T-helper 2 cell treated with Interferon-gamma antibody and Interleukin-4, amounts not matched to agents 5 μg/mL and 100 μg/mL, for 36 hours (primary cell): Measurements from ENCODE around the gene EPHA3.

ENCODE experiments used
- DNase-seq: peaks from one replicate; pipeline ENCODE4 v3.0.0; 2021; ENCODE audit warnings: low spot score
- H3K27ac Mint-ChIP-seq: one replicate; pipeline ENCODE4 v1.8.0; 2021; ENCODE audit warnings: mild to moderate bottlenecking, mixed read lengths
- H3K27me3 Mint-ChIP-seq: one replicate; pipeline ENCODE4 v1.8.0; 2021; ENCODE audit warnings: low read depth, mixed read lengths
- H3K36me3 Mint-ChIP-seq: one replicate; pipeline ENCODE4 v1.8.0; 2021; ENCODE audit warnings: low read depth, mixed read lengths
- H3K4me1 Mint-ChIP-seq: one replicate; pipeline ENCODE4 v1.8.0; 2021; ENCODE audit warnings: low read depth, mixed read lengths
- H3K4me3 Mint-ChIP-seq: one replicate; pipeline ENCODE4 v1.8.0; 2022; ENCODE audit warnings: mild to moderate bottlenecking, moderate library complexity, mixed read lengths
- H3K9me3 Mint-ChIP-seq: one replicate; pipeline ENCODE4 v1.8.0; 2021; ENCODE audit warnings: mixed read lengths

The EPHA3 gene

DNA sequence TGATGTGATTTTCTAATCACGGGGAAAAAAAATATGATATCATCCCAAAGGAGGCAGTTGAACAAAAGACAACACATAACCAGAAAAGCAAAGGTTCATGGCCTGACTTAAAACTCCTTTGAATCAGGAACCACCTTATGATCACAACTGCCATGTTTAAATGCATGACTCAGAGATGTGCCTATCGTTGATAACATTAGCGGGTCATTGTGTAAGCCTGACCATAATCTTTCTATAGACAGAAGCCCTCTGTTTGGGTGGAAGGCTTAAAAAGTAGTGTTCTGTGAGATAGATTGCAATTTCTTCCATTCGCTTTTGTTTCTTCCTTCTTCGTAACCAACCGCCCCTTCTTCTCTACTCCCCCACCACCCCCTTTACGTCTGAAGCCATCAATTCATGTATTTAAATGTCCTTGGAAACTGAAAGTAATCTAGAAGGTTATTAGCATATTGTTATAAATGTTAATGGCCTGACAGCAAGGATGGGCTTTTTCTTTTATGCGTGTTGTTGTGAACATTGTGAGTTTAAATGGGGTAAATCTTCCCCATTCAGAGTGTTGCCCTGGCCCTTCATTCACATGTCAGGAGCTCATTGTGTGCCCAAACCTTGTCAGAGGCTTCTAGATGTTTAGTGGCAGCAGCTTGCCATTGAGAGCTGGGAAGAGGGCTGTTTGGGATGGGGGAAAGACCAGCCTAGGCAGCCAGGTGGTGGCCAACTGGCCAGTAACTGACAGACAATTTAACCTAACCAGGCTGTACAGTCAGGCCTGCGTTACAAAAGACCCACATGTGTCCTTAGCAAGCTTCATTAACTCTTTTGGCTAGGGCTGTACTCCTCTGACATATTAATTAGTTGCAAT lies 64.5 kb downstream of the EPHA3 start:
- Mint-ChIP-seq H3K27ac (no peak overlapping the region), H3K27me3 (no peaks in the 10 kb centered on the region), H3K4me1 (no peaks in the 10 kb centered on the region), H3K4me3 (no peak overlapping the region), H3K36me3 (no peaks in the 10 kb centered on the region), H3K9me3 (no peaks in the 10 kb centered on the region)
- no peak for DNase-seq

DNA sequence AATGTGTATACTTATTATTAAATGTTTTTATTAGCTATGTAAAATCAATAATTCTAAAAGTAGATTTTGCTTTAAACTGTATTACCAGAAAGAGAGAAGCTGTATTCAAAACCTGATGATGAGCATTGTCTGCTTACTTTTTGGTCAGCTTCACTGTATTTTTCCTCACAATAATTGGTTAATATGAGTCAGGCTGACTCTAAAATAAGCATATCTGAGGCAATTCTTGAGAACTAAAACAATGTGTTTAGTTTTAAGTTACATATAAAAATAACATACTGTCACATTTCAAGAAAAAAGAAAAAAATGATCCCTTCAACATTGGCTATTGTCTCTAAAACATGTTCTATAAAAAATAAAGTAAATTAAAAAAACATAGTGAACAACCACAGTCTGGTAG lies 66.1 kb downstream of the EPHA3 start:
- Mint-ChIP-seq H3K4me1 (no peaks in the 10 kb centered on the region), H3K27me3 (no peaks in the 10 kb centered on the region), H3K4me3 (no peak overlapping the region), H3K9me3 (no peaks in the 10 kb centered on the region), H3K36me3 (no peaks in the 10 kb centered on the region), H3K27ac (no peak overlapping the region)
- no peak for DNase-seq

DNA sequence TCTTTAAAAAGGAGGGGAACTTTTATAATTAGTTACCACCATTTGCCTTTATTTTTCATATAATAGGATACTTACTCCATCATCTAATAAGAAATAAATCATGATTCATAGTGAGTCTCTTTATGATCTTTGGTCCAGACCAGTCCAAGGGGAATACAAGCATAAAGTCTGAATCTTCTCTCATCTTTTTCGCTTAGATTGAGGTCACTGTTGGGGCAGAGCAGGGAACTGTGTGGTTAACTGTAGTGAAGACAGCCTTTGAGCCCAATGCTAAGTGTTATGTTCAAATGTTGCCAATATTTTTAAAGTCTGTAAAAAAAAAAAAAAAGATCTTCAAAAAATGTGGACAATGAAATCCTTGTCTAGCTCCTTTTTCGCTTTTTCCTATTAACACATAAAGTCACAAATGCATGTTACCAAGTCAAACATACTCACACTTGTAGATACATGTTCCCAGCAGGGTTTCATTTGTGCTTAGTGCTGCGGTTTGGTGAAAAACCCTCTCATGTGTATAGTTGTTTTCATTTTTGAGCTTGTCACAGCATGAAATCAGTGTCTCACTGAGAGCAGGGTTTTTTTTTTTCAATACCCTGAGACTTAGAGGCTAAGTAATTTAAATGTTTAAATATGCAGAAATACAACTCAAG lies 72.1 kb downstream of the EPHA3 start:
- no peak for DNase-seq
- no peak overlapping the region for H3K4me3 Mint-ChIP-seq
- no peaks in the 10 kb centered on the region for H3K9me3 Mint-ChIP-seq
- no peak overlapping the region for H3K27ac Mint-ChIP-seq
- no peaks in the 10 kb centered on the region for H3K27me3 Mint-ChIP-seq
- H3K4me1 Mint-ChIP-seq: no peaks in the 10 kb centered on the region
- H3K36me3 Mint-ChIP-seq: no peaks in the 10 kb centered on the region

DNA sequence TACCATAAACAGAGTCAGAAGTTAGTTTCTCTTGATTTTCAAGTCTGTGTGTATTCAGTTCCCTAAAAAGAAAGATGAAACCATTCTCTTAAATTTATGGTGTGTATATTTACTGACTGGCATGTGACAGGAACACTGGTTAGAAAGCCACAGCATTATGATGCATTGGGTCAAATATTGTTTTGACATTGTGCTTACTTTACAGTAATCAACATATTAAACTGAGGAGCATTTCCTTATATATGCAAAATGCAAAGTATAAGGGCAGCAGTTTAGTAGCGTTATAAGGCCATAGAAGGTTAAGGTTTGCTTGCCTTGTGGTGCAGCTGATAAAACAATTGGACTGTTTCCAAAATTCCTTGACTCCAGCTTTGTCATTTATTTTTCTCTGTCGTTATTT lies 72.9 kb downstream of the EPHA3 start:
- no peak overlapping the region for H3K4me3 Mint-ChIP-seq
- H3K9me3 Mint-ChIP-seq: no peaks in the 10 kb centered on the region
- no peaks in the 10 kb centered on the region for H3K27me3 Mint-ChIP-seq
- no peaks in the 10 kb centered on the region for H3K4me1 Mint-ChIP-seq
- no peak for DNase-seq
- H3K36me3 Mint-ChIP-seq: no peaks in the 10 kb centered on the region
- H3K27ac Mint-ChIP-seq: no peak overlapping the region

DNA sequence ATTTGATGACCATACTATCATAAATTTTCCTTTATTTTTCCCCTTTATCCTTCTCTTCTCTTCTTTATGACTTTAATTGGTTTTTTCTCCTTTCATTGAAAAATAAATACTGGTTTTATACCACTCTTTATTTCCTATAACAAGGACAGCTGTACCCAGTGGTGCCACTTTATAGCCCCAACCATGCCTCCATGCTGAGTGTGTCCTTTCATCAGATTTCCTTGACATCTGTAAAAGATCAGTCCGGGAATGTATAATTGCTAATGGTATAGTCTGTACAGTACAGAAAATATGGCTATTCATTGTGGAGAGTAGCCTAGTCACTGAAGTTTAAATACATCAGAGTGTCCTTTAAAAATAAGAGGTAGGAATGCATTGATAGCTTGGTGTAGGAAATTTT lies 74.6 kb downstream of the EPHA3 start:
- Mint-ChIP-seq H3K4me1 (no peaks in the 10 kb centered on the region), H3K27me3 (no peaks in the 10 kb centered on the region), H3K4me3 (no peak overlapping the region), H3K27ac (no peak overlapping the region), H3K36me3 (no peaks in the 10 kb centered on the region), H3K9me3 (no peaks in the 10 kb centered on the region)
- no peak for DNase-seq

DNA sequence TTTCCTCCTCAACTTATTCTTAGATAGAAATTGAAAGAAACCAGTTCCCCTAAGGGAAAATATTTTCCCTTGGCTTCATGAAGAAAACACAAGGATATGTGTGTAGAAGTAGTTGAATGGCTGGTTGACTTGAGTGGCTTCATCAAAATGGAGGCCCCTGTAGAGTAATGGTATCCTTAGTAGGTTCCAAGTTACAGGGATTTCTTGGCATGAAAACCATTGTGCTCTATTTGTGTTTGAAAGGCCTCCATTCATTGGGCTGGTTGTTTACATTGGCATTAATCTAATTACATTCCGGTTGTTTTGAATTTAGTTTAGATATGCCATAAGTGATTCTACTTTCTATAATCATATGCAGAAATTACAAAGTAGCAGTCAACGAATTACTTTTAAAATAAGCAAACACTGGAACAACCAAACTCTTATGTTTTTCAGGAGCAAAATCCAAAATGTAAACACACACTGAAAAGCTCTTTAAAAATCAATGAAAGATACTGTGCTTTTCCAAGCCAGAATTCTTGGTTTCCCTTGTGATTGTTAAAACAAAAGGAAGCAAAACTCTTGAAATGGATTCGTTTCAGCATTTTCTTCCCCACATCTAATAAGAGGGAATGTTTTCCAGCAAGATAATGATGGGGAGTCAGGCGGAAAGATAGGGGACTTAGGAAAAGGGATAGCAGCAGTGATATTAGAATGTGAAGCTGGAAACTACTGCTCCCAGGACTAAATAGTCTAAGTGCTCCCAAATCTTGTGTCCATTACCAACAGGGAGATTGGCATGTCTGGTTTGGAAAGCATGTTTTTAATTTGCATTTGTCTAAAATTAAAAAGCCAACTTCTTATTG lies 77.0 kb downstream of the EPHA3 start:
- no peak for DNase-seq
- H3K27me3 Mint-ChIP-seq: no peaks in the 10 kb centered on the region
- no peaks in the 10 kb centered on the region for H3K4me1 Mint-ChIP-seq
- no peak overlapping the region for H3K4me3 Mint-ChIP-seq
- H3K9me3 Mint-ChIP-seq: peaks cover 9% of the 10 kb centered on the region
- H3K36me3 Mint-ChIP-seq: no peaks in the 10 kb centered on the region
- no peak overlapping the region for H3K27ac Mint-ChIP-seq

DNA sequence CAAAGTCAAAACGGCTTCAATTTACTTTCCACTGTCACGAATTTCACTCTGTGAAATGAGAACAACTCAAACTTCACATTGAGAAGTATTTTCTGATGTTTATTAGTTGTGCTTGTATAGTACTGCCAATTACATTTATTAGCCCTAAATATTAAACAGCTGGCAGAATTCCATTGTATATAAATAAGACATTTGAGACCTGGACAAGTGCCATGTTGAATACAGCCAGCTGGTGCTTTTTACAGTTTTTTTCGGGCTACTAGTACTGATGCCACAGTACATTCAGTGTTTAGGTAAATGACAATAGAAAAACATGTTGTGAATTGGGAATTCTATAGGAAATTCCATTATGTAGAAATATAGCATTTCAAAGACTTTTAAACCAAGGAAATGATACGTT lies 79.0 kb downstream of the EPHA3 start:
- no peak for DNase-seq
- no peak overlapping the region for H3K27ac Mint-ChIP-seq
- H3K27me3 Mint-ChIP-seq: no peaks in the 10 kb centered on the region
- H3K4me3 Mint-ChIP-seq: no peak overlapping the region
- no peaks in the 10 kb centered on the region for H3K4me1 Mint-ChIP-seq
- no peaks in the 10 kb centered on the region for H3K36me3 Mint-ChIP-seq
- H3K9me3 Mint-ChIP-seq: peaks cover 13% of the 10 kb centered on the region

DNA sequence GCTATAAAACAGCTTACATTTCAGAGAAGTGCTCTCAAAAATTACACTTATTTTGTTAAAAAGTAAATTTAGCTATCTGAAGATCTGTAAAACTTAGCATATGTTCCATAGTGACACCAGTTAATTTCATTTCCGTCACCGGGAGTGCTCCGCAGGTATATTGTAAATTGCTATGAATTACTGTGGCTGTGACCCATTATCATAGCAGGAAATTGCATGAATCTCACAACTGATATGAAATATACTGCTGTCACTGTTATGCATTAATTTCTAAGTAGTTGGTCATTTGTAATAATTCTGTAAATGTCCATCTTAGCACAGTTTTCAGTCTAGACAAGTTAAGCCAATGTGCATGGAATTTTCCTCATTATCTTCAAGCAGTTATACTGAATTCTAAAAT lies 91.2 kb downstream of the EPHA3 start:
- H3K9me3 Mint-ChIP-seq: peaks cover 12% of the 10 kb centered on the region
- H3K27me3 Mint-ChIP-seq: no peaks in the 10 kb centered on the region
- DNase-seq: no peak
- H3K27ac Mint-ChIP-seq: no peak overlapping the region
- H3K4me3 Mint-ChIP-seq: no peak overlapping the region
- no peaks in the 10 kb centered on the region for H3K4me1 Mint-ChIP-seq
- H3K36me3 Mint-ChIP-seq: no peaks in the 10 kb centered on the region

DNA sequence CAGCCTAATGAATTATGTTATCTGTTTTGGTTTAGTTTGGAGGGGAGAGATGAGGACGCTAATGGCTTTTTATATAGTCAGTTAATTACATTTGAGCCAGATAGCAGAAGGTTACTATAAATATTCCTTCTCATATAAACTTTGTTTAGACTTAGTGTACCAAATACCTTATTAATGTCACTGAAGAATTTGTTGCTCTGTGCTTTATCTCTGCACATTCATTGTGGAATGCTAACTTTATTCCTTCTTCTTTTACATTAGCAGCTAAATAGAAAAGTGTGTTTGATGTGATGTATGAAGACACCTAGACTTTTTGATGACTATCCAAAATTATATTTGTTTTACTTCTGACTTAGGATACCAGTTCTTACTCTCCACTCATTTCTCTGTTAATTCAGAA lies 105.2 kb downstream of the EPHA3 start:
- H3K4me3 Mint-ChIP-seq: no peak overlapping the region
- H3K27ac Mint-ChIP-seq: no peak overlapping the region
- no peak for DNase-seq
- H3K9me3 Mint-ChIP-seq: no peaks in the 10 kb centered on the region
- H3K27me3 Mint-ChIP-seq: no peaks in the 10 kb centered on the region
- no peaks in the 10 kb centered on the region for H3K36me3 Mint-ChIP-seq
- no peaks in the 10 kb centered on the region for H3K4me1 Mint-ChIP-seq

DNA sequence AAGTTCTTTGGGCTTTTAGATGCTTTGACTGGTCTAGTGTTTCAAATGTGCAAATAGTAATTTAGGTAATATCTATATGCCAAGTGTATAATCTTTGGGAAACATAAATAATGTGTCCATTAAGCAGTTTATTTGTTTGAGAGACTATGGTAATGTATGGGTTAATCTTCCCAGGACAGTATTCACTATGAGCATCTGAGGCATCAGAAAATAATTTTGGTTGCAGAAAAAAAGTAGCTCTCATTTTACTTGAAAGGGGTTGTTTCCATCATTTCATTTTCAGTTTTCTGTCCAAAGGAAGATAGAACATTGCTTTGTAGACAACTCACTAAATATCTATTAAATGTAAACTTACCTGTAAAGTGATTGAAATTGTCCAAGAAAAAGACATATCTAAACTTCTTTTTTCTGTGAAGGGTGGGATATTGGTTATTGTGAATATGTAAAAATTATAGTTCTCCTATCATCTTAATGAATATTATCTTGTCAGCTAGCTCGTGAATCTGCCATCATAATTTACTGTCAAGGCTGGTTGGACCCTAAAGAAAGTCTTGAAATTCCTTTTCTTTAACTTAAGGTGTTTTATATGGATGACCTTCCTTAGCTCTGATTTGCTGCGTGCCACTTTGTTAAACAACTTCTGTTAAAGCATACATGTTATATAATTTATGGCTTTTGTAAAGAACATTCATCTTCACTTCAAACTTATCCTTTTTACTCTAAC lies 108.8 kb downstream of the EPHA3 start:
- no peaks in the 10 kb centered on the region for H3K27me3 Mint-ChIP-seq
- no peak overlapping the region for H3K4me3 Mint-ChIP-seq
- no peaks in the 10 kb centered on the region for H3K4me1 Mint-ChIP-seq
- peaks cover 4% of the 10 kb centered on the region for H3K9me3 Mint-ChIP-seq
- no peak for DNase-seq
- no peak overlapping the region for H3K27ac Mint-ChIP-seq
- no peaks in the 10 kb centered on the region for H3K36me3 Mint-ChIP-seq

DNA sequence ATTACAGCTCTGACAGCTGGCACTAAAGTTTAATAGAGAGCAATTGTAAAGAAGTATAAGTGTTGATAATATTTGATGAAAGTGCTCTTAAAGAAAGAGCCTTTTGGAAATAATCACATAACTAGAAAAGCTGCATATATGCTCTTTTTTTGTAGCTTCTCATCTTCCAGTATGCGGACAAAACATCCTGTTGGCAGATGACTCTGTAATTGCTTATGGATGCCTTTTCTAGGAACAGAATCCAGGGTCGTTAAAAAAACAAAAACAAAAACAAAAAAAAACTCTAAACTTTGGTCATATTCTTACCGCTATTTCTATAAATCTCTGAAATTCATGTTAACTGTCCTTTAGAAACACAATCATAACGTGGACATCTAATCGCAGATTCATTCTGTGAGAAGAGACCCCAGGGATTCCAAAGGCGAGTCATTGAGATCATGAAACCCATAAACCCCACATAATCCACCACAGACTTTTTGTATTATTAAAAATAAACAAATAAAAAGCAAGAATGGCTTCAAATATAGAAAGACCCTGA lies 109.8 kb downstream of the EPHA3 start:
- no peaks in the 10 kb centered on the region for H3K4me1 Mint-ChIP-seq

DNA sequence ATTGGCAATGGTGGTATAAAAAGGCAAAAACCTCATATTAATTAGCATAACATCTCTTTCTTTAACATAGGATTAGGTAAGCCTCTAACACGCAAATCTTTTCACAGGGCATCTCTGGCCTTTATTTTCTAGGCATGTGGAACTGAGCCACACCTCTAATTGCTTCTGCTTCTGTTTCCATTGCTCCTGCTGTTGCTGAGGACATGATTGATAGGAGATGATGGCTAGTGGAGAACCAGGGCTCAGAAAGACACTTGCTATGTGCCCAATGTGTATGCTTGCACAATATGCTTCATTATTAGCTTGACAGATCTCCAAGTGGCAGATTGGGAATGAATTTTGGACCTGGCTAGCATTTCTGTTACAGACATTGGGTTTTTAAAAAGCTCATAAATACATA lies 114.5 kb downstream of the EPHA3 start:
- peaks cover 4% of the 10 kb centered on the region for H3K9me3 Mint-ChIP-seq
- no peaks in the 10 kb centered on the region for H3K27me3 Mint-ChIP-seq
- H3K27ac Mint-ChIP-seq: no peak overlapping the region
- H3K4me3 Mint-ChIP-seq: no peak overlapping the region
- H3K4me1 Mint-ChIP-seq: no peaks in the 10 kb centered on the region
- no peak for DNase-seq
- H3K36me3 Mint-ChIP-seq: no peaks in the 10 kb centered on the region

More for the DNA sequence above, 109.8 kb downstream of the EPHA3 start:
- no peak overlapping the region for H3K4me3 Mint-ChIP-seq
- no peaks in the 10 kb centered on the region for H3K36me3 Mint-ChIP-seq
- no peaks in the 10 kb centered on the region for H3K27me3 Mint-ChIP-seq
- no peak for DNase-seq
- H3K9me3 Mint-ChIP-seq: peaks cover 4% of the 10 kb centered on the region
- H3K27ac Mint-ChIP-seq: no peak overlapping the region

DNA sequence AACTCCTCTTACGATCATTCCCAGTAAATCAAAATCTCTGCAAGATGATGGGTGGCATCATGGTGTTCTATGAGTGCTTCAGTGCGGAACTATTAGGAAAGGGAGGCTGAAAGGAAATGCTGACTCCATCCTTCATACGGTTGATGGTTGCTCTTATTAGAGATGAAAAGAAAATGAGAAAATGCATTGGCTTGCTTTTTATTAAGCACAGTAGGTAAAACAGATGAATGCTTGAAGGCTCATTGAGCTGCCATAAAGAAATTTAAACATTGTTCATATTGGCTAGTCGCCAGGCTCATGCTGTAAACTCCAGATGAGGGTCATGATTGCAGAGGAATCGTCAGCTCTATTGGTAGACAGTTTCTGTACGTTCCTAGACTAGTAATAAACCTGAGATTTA lies 115.8 kb downstream of the EPHA3 start:
- Mint-ChIP-seq H3K36me3 (no peaks in the 10 kb centered on the region), H3K4me1 (no peaks in the 10 kb centered on the region), H3K9me3 (peaks cover 4% of the 10 kb centered on the region), H3K27me3 (no peaks in the 10 kb centered on the region), H3K4me3 (no peak overlapping the region), H3K27ac (no peak overlapping the region)
- DNase-seq: no peak
